ENCODE results near the gene TMEM190.

DNA sequence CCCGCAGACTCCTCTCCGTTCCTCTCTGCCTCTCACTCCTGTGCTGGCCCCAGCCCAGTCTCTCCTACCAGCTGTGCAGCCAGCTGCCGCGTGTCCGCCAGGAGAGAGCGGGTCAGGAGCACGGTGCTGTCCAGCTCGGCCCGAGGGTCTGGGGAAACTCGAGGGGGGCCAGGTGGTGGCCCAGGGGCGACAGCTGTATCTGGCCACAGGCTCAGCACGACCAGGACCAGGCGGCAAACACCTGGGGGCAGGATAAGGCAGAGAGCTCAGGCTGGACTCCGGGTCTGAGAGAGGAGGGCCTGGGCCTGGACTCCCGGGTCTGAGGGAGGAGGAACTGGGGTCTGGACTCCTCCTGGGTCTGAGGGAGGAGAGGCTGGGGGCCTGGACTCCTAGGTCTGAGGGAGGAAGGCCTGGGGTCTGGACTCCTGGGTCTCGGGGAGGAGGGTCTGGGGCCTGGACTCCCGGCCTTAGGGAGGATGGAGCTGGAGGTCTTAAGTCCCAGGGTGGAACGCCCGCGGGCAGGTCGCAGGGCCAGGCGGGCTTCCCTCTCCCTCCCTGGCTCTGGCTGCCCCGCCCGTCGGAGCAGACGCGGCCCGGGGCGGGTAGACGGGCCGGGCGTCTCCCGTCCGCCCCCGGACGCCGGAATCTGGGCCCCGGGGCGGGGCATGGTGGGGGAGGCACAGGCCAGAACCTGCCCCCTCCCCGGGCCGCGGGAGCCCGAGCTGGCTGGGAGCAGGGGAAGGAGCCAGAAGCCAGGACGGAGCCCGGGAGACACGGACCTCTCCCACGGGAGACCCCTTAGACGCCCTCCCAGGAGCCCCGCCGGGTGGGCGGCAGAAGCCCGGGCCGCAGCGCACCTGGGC is 7.7 kb upstream of the TMEM190 start:
- TF ChIP-seq, protein P1, sequence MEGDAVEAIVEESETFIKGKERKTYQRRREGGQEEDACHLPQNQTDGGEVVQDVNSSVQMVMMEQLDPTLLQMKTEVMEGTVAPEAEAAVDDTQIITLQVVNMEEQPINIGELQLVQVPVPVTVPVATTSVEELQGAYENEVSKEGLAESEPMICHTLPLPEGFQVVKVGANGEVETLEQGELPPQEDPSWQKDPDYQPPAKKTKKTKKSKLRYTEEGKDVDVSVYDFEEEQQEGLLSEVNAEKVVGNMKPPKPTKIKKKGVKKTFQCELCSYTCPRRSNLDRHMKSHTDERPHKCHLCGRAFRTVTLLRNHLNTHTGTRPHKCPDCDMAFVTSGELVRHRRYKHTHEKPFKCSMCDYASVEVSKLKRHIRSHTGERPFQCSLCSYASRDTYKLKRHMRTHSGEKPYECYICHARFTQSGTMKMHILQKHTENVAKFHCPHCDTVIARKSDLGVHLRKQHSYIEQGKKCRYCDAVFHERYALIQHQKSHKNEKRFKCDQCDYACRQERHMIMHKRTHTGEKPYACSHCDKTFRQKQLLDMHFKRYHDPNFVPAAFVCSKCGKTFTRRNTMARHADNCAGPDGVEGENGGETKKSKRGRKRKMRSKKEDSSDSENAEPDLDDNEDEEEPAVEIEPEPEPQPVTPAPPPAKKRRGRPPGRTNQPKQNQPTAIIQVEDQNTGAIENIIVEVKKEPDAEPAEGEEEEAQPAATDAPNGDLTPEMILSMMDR (IDR thresholded peaks at IDR 0.05): no peak
- TF ChIP-seq POLR2AphosphoS5 (IDR thresholded peaks at IDR 0.05; ENCODE audit: low read depth, low read length): no peak
- TF ChIP-seq, protein P2, sequence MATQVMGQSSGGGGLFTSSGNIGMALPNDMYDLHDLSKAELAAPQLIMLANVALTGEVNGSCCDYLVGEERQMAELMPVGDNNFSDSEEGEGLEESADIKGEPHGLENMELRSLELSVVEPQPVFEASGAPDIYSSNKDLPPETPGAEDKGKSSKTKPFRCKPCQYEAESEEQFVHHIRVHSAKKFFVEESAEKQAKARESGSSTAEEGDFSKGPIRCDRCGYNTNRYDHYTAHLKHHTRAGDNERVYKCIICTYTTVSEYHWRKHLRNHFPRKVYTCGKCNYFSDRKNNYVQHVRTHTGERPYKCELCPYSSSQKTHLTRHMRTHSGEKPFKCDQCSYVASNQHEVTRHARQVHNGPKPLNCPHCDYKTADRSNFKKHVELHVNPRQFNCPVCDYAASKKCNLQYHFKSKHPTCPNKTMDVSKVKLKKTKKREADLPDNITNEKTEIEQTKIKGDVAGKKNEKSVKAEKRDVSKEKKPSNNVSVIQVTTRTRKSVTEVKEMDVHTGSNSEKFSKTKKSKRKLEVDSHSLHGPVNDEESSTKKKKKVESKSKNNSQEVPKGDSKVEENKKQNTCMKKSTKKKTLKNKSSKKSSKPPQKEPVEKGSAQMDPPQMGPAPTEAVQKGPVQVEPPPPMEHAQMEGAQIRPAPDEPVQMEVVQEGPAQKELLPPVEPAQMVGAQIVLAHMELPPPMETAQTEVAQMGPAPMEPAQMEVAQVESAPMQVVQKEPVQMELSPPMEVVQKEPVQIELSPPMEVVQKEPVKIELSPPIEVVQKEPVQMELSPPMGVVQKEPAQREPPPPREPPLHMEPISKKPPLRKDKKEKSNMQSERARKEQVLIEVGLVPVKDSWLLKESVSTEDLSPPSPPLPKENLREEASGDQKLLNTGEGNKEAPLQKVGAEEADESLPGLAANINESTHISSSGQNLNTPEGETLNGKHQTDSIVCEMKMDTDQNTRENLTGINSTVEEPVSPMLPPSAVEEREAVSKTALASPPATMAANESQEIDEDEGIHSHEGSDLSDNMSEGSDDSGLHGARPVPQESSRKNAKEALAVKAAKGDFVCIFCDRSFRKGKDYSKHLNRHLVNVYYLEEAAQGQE (IDR thresholded peaks at IDR 0.05; ENCODE audit: insufficient read depth in 1 of 2, low read depth in 2 of 2, low read length in 1 of 2): no peak
- TF ChIP-seq SIN3A (IDR thresholded peaks at IDR 0.05; ENCODE audit: borderline replicate concordance, insufficient read depth, low read depth, low read length): peak; percentile 34; the same call in 1 of the 2 replicates
